H9 (cell line): ENCODE data around the gene CAMTA1. TPM values are rescaled to one million over a fixed set of nuclear protein-coding genes. Genes with fewer than 3 reads are reported as not detected.

Experiments
- DNase-seq: peaks from one replicate; pipeline ENCODE4 v3.0.0-alpha.2; 2017
- H2AFZ ChIP-seq: one replicate; pipeline ENCODE4 v1.6.1; 2013; ENCODE audit warnings: mild to moderate bottlenecking, low read length, control low read depth, moderate library complexity
- H2AK5ac ChIP-seq: 2 replicates; pipeline ENCODE4 v1.6.1; 2013; ENCODE audit warnings: low read length, control low read depth, mixed read lengths; ENCODE audit not compliant: insufficient read length
- H2BK120ac ChIP-seq: one replicate; pipeline ENCODE4 v1.6.1; 2013; ENCODE audit warnings: low read depth, mild to moderate bottlenecking, low read length, control low read depth, inconsistent platforms; ENCODE audit not compliant: poor library complexity, severe bottlenecking
- H2BK12ac ChIP-seq: 2 replicates; pipeline ENCODE4 v1.6.1; 2013; ENCODE audit warnings: low read length, control low read depth, mixed read lengths, low read depth; ENCODE audit not compliant: insufficient read length
- H2BK15ac ChIP-seq: 2 replicates; pipeline ENCODE4 v1.6.1; 2013; ENCODE audit warnings: low read depth, low read length, control low read depth
- H2BK20ac ChIP-seq: one replicate; pipeline ENCODE4 v1.6.1; 2013; ENCODE audit warnings: low read depth, mild to moderate bottlenecking, low read length, control low read depth, inconsistent platforms; ENCODE audit not compliant: poor library complexity, severe bottlenecking
- H2BK5ac ChIP-seq: 2 replicates; pipeline ENCODE4 v1.6.1; 2013; ENCODE audit warnings: low read length, control low read depth, mixed read lengths; ENCODE audit not compliant: insufficient read length
- H3K14ac ChIP-seq: 2 replicates; pipeline ENCODE4 v1.6.1; 2013; ENCODE audit warnings: low read length, control low read depth; ENCODE audit not compliant: insufficient read depth
- H3K18ac ChIP-seq: 2 replicates; pipeline ENCODE4 v1.6.1; 2013; ENCODE audit warnings: low read depth, mild to moderate bottlenecking, mixed read lengths, low read length, control low read depth; ENCODE audit not compliant: insufficient read length
- H3K23ac ChIP-seq: 2 replicates; pipeline ENCODE4 v1.6.1; 2013; ENCODE audit warnings: low read length, control low read depth, mixed read lengths, low read depth; ENCODE audit not compliant: insufficient read length
- H3K23me2 ChIP-seq: 2 replicates; pipeline ENCODE4 v1.6.1; 2013; ENCODE audit warnings: low read depth, mild to moderate bottlenecking, mixed read lengths, low read length, control low read depth; ENCODE audit not compliant: insufficient read length, poor library complexity, severe bottlenecking
- H3K27ac ChIP-seq: 2 replicates; pipeline ENCODE4 v1.5.1; 2013; ENCODE audit warnings: low read length, control low read depth, mixed read lengths, low read depth; ENCODE audit not compliant: insufficient read length
- H3K27me3 ChIP-seq: 2 replicates; pipeline ENCODE4 v1.6.1; 2013; ENCODE audit warnings: low read length, control low read depth, inconsistent platforms; ENCODE audit not compliant: insufficient read depth
- H3K4ac ChIP-seq: 2 replicates; pipeline ENCODE4 v1.6.1; 2013; ENCODE audit warnings: low read depth, mild to moderate bottlenecking, control low read depth, inconsistent platforms, low read length, moderate library complexity
- H3K4me1 ChIP-seq: 2 replicates; pipeline ENCODE4 v1.6.1; 2013; ENCODE audit warnings: low read length, control low read depth, inconsistent platforms; ENCODE audit not compliant: insufficient read depth
- H3K4me2 ChIP-seq: 2 replicates; pipeline ENCODE4 v1.6.1; 2013; ENCODE audit warnings: low read length, control low read depth, mixed read lengths; ENCODE audit not compliant: insufficient read length, insufficient read depth
- H3K56ac ChIP-seq: 2 replicates; pipeline ENCODE4 v1.6.1; 2013; ENCODE audit warnings: low read depth, mild to moderate bottlenecking, mixed read lengths, low read length, control low read depth; ENCODE audit not compliant: insufficient read length
- H3K79me1 ChIP-seq: 2 replicates; pipeline ENCODE4 v1.6.1; 2013; ENCODE audit warnings: low read depth, mild to moderate bottlenecking, moderate library complexity, low read length, control low read depth, inconsistent platforms; ENCODE audit not compliant: insufficient read depth, poor library complexity, severe bottlenecking
- H3K79me2 ChIP-seq: 2 replicates; pipeline ENCODE4 v1.6.1; 2013; ENCODE audit warnings: low read length, control low read depth, inconsistent platforms; ENCODE audit not compliant: insufficient read depth
- H3K9ac ChIP-seq: 2 replicates; pipeline ENCODE4 v1.6.1; 2013; ENCODE audit warnings: low read length, control low read depth, mixed read lengths; ENCODE audit not compliant: insufficient read length; ENCODE audit errors: extremely low read depth
- H3K9me3 ChIP-seq: one replicate; pipeline ENCODE4 v1.6.1; 2013; ENCODE audit warnings: low read depth, low read length, inconsistent platforms; ENCODE audit not compliant: control insufficient read depth
- H3T11ph ChIP-seq: one replicate; pipeline ENCODE4 v1.6.1; 2013; ENCODE audit warnings: mild to moderate bottlenecking, low read length, control low read depth, inconsistent platforms
- H4K20me1 ChIP-seq: one replicate; pipeline ENCODE4 v1.6.1; 2013; ENCODE audit not compliant: control insufficient read depth, insufficient read length, insufficient read depth
- H4K5ac ChIP-seq: 2 replicates; pipeline ENCODE4 v1.6.1; 2013; ENCODE audit warnings: low read depth, mild to moderate bottlenecking, mixed read lengths, low read length, control low read depth; ENCODE audit not compliant: insufficient read length
- H4K8ac ChIP-seq: replicated peaks from 2 replicates; pipeline ENCODE4 v1.6.1; 2013; ENCODE audit warnings: low read length, control low read depth, mixed read lengths, low read depth; ENCODE audit not compliant: insufficient read length
- H4K91ac ChIP-seq: 2 replicates; pipeline ENCODE4 v1.6.1; 2013; ENCODE audit warnings: low read depth, mild to moderate bottlenecking, moderate library complexity, mixed read lengths, low read length, control low read depth; ENCODE audit not compliant: insufficient read length
- H3K27ac Mint-ChIP-seq, 3 experiments: 2 replicates in 2 of 3; 3 replicates in 1 of 3; pipeline ENCODE4 v1.8.0; 2020 to 2021; ENCODE audit warnings: mixed read lengths in 3 of 3, mild to moderate bottlenecking in 1 of 3, moderate library complexity in 1 of 3
- H3K27me3 Mint-ChIP-seq: 2 replicates; pipeline ENCODE4 v1.8.0; 2021; ENCODE audit warnings: low read depth, mild to moderate bottlenecking, moderate library complexity, mixed read lengths
- H3K36me3 Mint-ChIP-seq, 3 experiments: 2 replicates in 2 of 3; 3 replicates in 1 of 3; pipeline ENCODE4 v1.8.0; 2020 to 2021; ENCODE audit warnings: low read depth in 3 of 3, mixed read lengths in 3 of 3; ENCODE audit not compliant: insufficient read depth in 1 of 3
- H3K4me1 Mint-ChIP-seq, 2 experiments: 2 replicates each; pipeline ENCODE4 v1.8.0; 2020; ENCODE audit warnings: mixed read lengths in 2 of 2
- H3K4me3 Mint-ChIP-seq, 2 experiments: 2 replicates in 1 of 2; 3 replicates in 1 of 2; pipeline ENCODE4 v1.8.0; 2020 to 2021; ENCODE audit warnings: mild to moderate bottlenecking in 2 of 2, mixed read lengths in 2 of 2, moderate library complexity in 1 of 2
- H3K9me3 Mint-ChIP-seq, 2 experiments: 2 replicates in 1 of 2; 3 replicates in 1 of 2; pipeline ENCODE4 v1.8.0; 2020; ENCODE audit warnings: mild to moderate bottlenecking in 2 of 2, mixed read lengths in 2 of 2, moderate library complexity in 1 of 2
- CTCF ChIP-seq: fragments of 200-600 bp; sonication (generic); conservative IDR thresholded peaks from 3 replicates; pipeline ENCODE4 v1.8.0; 2021; ENCODE audit warnings: antibody characterized with exemption, mild to moderate bottlenecking
- WGBS: extraction: QIAGEN DNeasy Blood & Tissue Kit; methylation state at CpG from one replicate; pipeline ENCODE4 v1.1.7; 2013; ENCODE audit warnings: missing lambda C conversion rate, low lambda C conversion rate, mixed read lengths; ENCODE audit not compliant: insufficient read length; ENCODE audit errors: extremely low coverage; 5-methylcytosine and 5-hydroxymethylcytosine counted together
- total RNA-seq: library from RNA; stranded (reverse); gene quantifications from 2 replicates; pipeline ENCODE4 v1.2.1, GENCODE V29; 2021

The CAMTA1 gene
- total RNA-seq, 1 experiment from 2014 or later: 115 TPM

GRCh38 chr1:7511381-7511780, 726.1 kb downstream of the CAMTA1 start:
- Histone ChIP-seq H3K23ac (no peak overlapping the region), H3K4me1 (no peaks in the 10 kb centered on the region), H4K5ac (no peak overlapping the region), H3K79me1 (no peaks in the 10 kb centered on the region), H2BK15ac (no peak overlapping the region), H3K4ac (no peak overlapping the region), H2BK20ac (no peak overlapping the region), H3K9me3 (no peaks in the 10 kb centered on the region), H4K20me1 (no peaks in the 10 kb centered on the region), H3K4me2 (no peak overlapping the region), H3K27ac (no peak overlapping the region), H2AK5ac (no peak overlapping the region), H3K56ac (no peak overlapping the region), H3K27me3 (no peaks in the 10 kb centered on the region), H2BK5ac (no peak overlapping the region), H3K23me2 (no peaks in the 10 kb centered on the region), H3K14ac (no peak overlapping the region), H2BK120ac (no peak overlapping the region), H4K91ac (no peak overlapping the region), H3K79me2 (no peaks in the 10 kb centered on the region), H4K8ac (no peak overlapping the region), H3T11ph (no peak overlapping the region), H2AFZ (no peak overlapping the region), H3K18ac (no peak overlapping the region), H2BK12ac (no peak overlapping the region), H3K9ac (no peak overlapping the region)
- Mint-ChIP-seq H3K4me3 (no peak overlapping the region), H3K4me1 (peaks cover 9 to 16% of the 10 kb centered on the region in 2 experiments), H3K36me3 (no peaks in the 10 kb centered on the region), H3K27me3 (peaks cover 2% of the 10 kb centered on the region; the same call in 1 of the 2 replicates), H3K9me3 (no peaks in the 10 kb centered on the region), H3K27ac (no peak overlapping the region)
- no peak for DNase-seq
- no CpG with 5 or more reads among the region's 2 CpGs for WGBS
- TF ChIP-seq CTCF: no peak
